Peyer's patch (tissue), 4 donors: ENCODE measurements around the gene CDKAL1. TPM values are rescaled to one million over a fixed set of nuclear protein-coding genes. Genes with fewer than 3 reads are reported as not detected.

Experiments
- DNase-seq, 3 donors: peaks; one replicate each; pipeline ENCODE4 v3.0.0-alpha.2; 2017 to 2019
- H3K27ac ChIP-seq, 4 donors: fragments of 200-600 bp; sonication (generic); one replicate each; pipeline ENCODE4 v1.5.1; 2016 to 2019
- H3K27me3 ChIP-seq, 2 donors: fragments of 200-600 bp; sonication (generic); one replicate each; pipeline ENCODE4 v1.5.1; 2019
- H3K36me3 ChIP-seq, 3 donors: fragments of 200-600 bp; sonication (generic); one replicate each; pipeline ENCODE4 v1.5.1; 2016 to 2019
- H3K4me1 ChIP-seq, 4 donors: fragments of 200-600 bp; sonication (generic); one replicate each; pipeline ENCODE4 v1.5.1; 2016 to 2019
- H3K4me3 ChIP-seq, 4 donors: fragments of 200-600 bp; sonication (generic); 1 replicate in 3 of 4; 2 replicates in 1 of 4; pipeline ENCODE4 v1.5.1; 2016 to 2019; ENCODE audit warnings: mild to moderate bottlenecking in 1 of 4
- H3K9me3 ChIP-seq, 4 donors: fragments of 200-600 bp; sonication (generic); one replicate each; pipeline ENCODE4 v1.5.1; 2016 to 2019; ENCODE audit warnings: mild to moderate bottlenecking in 1 of 4
- CTCF ChIP-seq, 6 experiments: fragments of 450-650 bp in 4 of 6; fragments of 200-600 bp in 2 of 6; sonication (generic) in 1 of 6; IDR thresholded peaks; one replicate each; pipeline ENCODE4 v1.5.1; 2017 to 2019; ENCODE audit warnings: antibody characterized with exemption in 6 of 6, mild to moderate bottlenecking in 3 of 6, moderate library complexity in 1 of 6
- POLR2A ChIP-seq, 2 donors: fragments of 450-650 bp; IDR thresholded peaks; one replicate each; pipeline ENCODE4 v1.5.1; 2017; ENCODE audit warnings: antibody characterized with exemption in 2 of 2, mild to moderate bottlenecking in 2 of 2, moderate library complexity in 2 of 2
- total RNA-seq, 4 donors: library from RNA; depleted of rRNA; stranded (reverse); fragments of >200 nt; gene quantifications; one replicate each; pipeline ENCODE4 v1.1.0, GENCODE V29; 2016

The CDKAL1 gene
- total RNA-seq, 4 donors from 2014 or later = 10.3 to 31.4 (median 11.6) TPM

- H3K4me1 ChIP-seq = no peaks in the 10 kb centered on the region
- no peaks in the 10 kb centered on the region for H3K9me3 ChIP-seq
- no peak overlapping the region for H3K27ac ChIP-seq
- H3K27me3 ChIP-seq = no peaks in the 10 kb centered on the region
- TF ChIP-seq POLR2A (IDR thresholded peaks at IDR 0.05) (no peak), CTCF (IDR thresholded peaks at IDR 0.05) (no peak)
- no peaks in the 10 kb centered on the region for H3K36me3 ChIP-seq
- H3K4me3 ChIP-seq = no peak overlapping the region
- no peak for DNase-seq
Measured at GRCh38 chr6:21137700-21138335, 603.6 kb downstream of the CDKAL1 start.

- Histone ChIP-seq H3K4me1 (no peaks in the 10 kb centered on the region), H3K9me3 (no peaks in the 10 kb centered on the region), H3K27me3 (no peaks in the 10 kb centered on the region), H3K36me3 (no peaks in the 10 kb centered on the region), H3K27ac (no peak overlapping the region), H3K4me3 (no peak overlapping the region)
- DNase-seq = no peak
- TF ChIP-seq CTCF (IDR thresholded peaks at IDR 0.05) (no peak), POLR2A (IDR thresholded peaks at IDR 0.05) (no peak)
Measured at GRCh38 chr6:21138336-21139069, 604.2 kb downstream of the CDKAL1 start.

GRCh38 chr6:21140966-21141365, 606.7 kb downstream of the CDKAL1 start:
- no peak overlapping the region for H3K4me3 ChIP-seq
- no peaks in the 10 kb centered on the region for H3K36me3 ChIP-seq
- no peaks in the 10 kb centered on the region for H3K27me3 ChIP-seq
- no peak for TF ChIP-seq CTCF (IDR thresholded peaks at IDR 0.05)
- no peak for TF ChIP-seq POLR2A (IDR thresholded peaks at IDR 0.05)
- DNase-seq = no peak
- no peaks in the 10 kb centered on the region for H3K9me3 ChIP-seq
- H3K4me1 ChIP-seq = no peaks in the 10 kb centered on the region
- H3K27ac ChIP-seq = no peak overlapping the region

- Histone ChIP-seq H3K4me1 (no peaks in the 10 kb centered on the region), H3K9me3 (no peaks in the 10 kb centered on the region), H3K27ac (no peak overlapping the region), H3K27me3 (no peaks in the 10 kb centered on the region), H3K4me3 (no peak overlapping the region), H3K36me3 (no peaks in the 10 kb centered on the region)
- DNase-seq = no peak
- TF ChIP-seq POLR2A (IDR thresholded peaks at IDR 0.05) (no peak), CTCF (IDR thresholded peaks at IDR 0.05) (no peak)
Measured at GRCh38 chr6:21141616-21142303, 607.5 kb downstream of the CDKAL1 start.

- H3K9me3 ChIP-seq = no peaks in the 10 kb centered on the region
- DNase-seq = no peak
- no peak overlapping the region for H3K4me3 ChIP-seq
- no peaks in the 10 kb centered on the region for H3K4me1 ChIP-seq
- no peaks in the 10 kb centered on the region for H3K27me3 ChIP-seq
- TF ChIP-seq POLR2A (IDR thresholded peaks at IDR 0.05) (no peak), CTCF (IDR thresholded peaks at IDR 0.05) (no peak)
- no peaks in the 10 kb centered on the region for H3K36me3 ChIP-seq
- H3K27ac ChIP-seq = no peak overlapping the region
Measured at GRCh38 chr6:21142741-21143140, 608.5 kb downstream of the CDKAL1 start.
